ENCODE results near the gene SAT2. TPM values are rescaled to one million over a fixed set of nuclear protein-coding genes. Genes with fewer than 3 reads are reported as not detected.
A peak's percentile ranks its signal among the peaks of the same experiment; 100 is the strongest.
"Not testable (repeated sequence)": the region's sequence is repeated elsewhere in the genome, so short reads cannot be mapped to it uniquely, and the experiment has no call there.

Gene SAT2
- polyA plus RNA-seq, 1 donor (not counting 4 experiments of a cell fraction or from before 2014, with no cell fraction given) = 23.5 TPM

DNA sequence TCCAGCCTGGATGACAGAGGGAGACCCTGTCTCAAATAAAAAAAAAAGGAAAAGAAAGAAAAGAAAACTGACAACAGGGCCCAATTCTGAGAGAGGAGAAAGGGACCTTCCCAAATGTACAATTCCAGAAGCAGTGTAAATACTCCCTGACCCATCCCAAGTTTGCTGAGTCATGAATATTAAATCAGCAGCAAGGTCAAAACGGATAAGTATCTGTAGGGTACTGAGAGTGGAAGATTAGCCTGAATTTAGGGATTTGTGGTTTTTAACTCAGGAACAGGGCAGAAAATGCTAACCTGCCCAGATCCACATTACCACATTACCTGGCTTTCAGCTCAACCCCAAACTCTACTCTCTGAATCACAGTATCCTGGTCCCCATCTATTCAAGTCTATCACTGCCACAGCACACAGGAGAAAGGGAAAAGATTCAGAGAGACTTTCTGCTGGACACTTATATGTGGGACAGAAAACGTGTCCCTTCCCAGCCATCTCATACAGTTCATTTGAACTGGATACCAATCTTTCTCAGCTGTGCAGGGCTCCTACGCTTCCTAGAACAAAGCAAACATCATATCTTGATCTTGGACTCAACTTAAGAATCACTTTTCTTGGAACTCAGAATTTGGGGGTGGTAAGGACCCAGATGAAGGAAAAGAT, 15.9 kb downstream of the SAT2 start:
- Histone ChIP-seq H3K79me2 (ENCODE audit: control insufficient read depth, insufficient read depth, low read length) (peaks cover 67% of the 10 kb centered on the region), H3K4me1 (ENCODE audit: control insufficient read depth, extremely low read depth, insufficient read depth, low read length) (peaks cover 20% of the 10 kb centered on the region), H3K4me2 (ENCODE audit: control insufficient read depth, extremely low read depth, insufficient read depth, low read depth, low read length) (peak overlapping the region; percentile 4), H3K27ac (ENCODE audit: control insufficient read depth, insufficient read depth, low read length) (no peak overlapping the region), H3K9ac (ENCODE audit: control insufficient read depth, extremely low read depth, insufficient read depth, low read length) (no peak overlapping the region), H3K4me3 (ENCODE audit: control insufficient read depth in 2 of 3, extremely low read depth in 1 of 3, insufficient read depth in 2 of 3, low read depth in 1 of 3, low read length in 3 of 3) (peak overlapping the region in 2 of 3 experiments; percentile 2), H3K9me3 (ENCODE audit: control insufficient read depth, low read depth, low read length) (no peaks in the 10 kb centered on the region), H2AFZ (ENCODE audit: control insufficient read depth, low read length) (no peak overlapping the region), H3K27me3 (ENCODE audit: control insufficient read depth, extremely low read depth, insufficient read depth, low read length) (no peaks in the 10 kb centered on the region), H3K36me3 (ENCODE audit: control insufficient read depth in 2 of 2, extremely low read depth in 1 of 2, insufficient read depth in 2 of 2, low read length in 2 of 2) (peaks cover 0 to 9% of the 10 kb centered on the region in 2 experiments), H3K9me1 (ENCODE audit: control insufficient read depth, extremely low read depth, insufficient read depth, low read length) (no peaks in the 10 kb centered on the region), H4K20me1 (ENCODE audit: control insufficient read depth, extremely low read depth, insufficient read depth, low read length) (peaks cover 3% of the 10 kb centered on the region)
- no peak for DNase-seq (ENCODE audit: low read depth, low spot score)
- TF ChIP-seq EZH2 (IDR thresholded peaks at IDR 0.05; ENCODE audit: low read length) = no peak
- FAIRE-seq = no peak
- dilution Hi-C loops (cut with MboI; ENCODE audit: extremely low pct_ligation_motif_present, low sequenced_read_pairs) = no loop called here

DNA sequence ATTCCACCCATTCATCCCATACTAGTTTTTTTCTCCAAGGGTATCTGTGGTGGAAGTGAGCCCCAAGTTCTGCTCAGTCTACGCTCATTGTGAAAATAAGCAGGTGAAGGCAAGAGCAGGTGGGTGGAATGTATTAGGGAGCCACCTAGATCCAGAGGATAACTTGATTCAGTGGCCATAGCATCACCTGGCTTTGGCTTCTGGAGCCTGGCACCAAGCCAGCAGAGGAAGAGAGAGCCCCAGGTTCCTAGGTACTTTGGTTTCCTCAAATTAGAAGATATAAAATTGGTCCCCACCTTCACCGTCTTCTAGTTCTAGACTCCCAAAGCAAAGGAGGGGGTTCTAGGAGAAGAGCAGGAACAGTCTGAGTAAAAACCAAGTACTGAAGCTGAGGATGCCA, 17.0 kb downstream of the SAT2 start:
- H4K20me1 ChIP-seq (ENCODE audit: control insufficient read depth, extremely low read depth, insufficient read depth, low read length) = peaks cover 3% of the 10 kb centered on the region
- no peaks in the 10 kb centered on the region for H3K27me3 ChIP-seq (ENCODE audit: control insufficient read depth, extremely low read depth, insufficient read depth, low read length)
- no peaks in the 10 kb centered on the region for H3K9me3 ChIP-seq (ENCODE audit: control insufficient read depth, low read depth, low read length)
- dilution Hi-C loops (cut with MboI; ENCODE audit: extremely low pct_ligation_motif_present, low sequenced_read_pairs) = no loop called here
- H3K9ac ChIP-seq (ENCODE audit: control insufficient read depth, extremely low read depth, insufficient read depth, low read length) = no peak overlapping the region
- H3K4me2 ChIP-seq (ENCODE audit: control insufficient read depth, extremely low read depth, insufficient read depth, low read depth, low read length) = no peak overlapping the region
- FAIRE-seq (no peak), DNase-seq (ENCODE audit: low read depth, low spot score) (no peak)
- H3K9me1 ChIP-seq (ENCODE audit: control insufficient read depth, extremely low read depth, insufficient read depth, low read length) = no peaks in the 10 kb centered on the region
- H2AFZ ChIP-seq (ENCODE audit: control insufficient read depth, low read length) = no peak overlapping the region
- H3K4me1 ChIP-seq (ENCODE audit: control insufficient read depth, extremely low read depth, insufficient read depth, low read length) = peaks cover 20% of the 10 kb centered on the region
- H3K79me2 ChIP-seq (ENCODE audit: control insufficient read depth, insufficient read depth, low read length) = peaks cover 71% of the 10 kb centered on the region
- TF ChIP-seq, protein P1, sequence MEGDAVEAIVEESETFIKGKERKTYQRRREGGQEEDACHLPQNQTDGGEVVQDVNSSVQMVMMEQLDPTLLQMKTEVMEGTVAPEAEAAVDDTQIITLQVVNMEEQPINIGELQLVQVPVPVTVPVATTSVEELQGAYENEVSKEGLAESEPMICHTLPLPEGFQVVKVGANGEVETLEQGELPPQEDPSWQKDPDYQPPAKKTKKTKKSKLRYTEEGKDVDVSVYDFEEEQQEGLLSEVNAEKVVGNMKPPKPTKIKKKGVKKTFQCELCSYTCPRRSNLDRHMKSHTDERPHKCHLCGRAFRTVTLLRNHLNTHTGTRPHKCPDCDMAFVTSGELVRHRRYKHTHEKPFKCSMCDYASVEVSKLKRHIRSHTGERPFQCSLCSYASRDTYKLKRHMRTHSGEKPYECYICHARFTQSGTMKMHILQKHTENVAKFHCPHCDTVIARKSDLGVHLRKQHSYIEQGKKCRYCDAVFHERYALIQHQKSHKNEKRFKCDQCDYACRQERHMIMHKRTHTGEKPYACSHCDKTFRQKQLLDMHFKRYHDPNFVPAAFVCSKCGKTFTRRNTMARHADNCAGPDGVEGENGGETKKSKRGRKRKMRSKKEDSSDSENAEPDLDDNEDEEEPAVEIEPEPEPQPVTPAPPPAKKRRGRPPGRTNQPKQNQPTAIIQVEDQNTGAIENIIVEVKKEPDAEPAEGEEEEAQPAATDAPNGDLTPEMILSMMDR (optimal IDR thresholded peaks at IDR 0.05 in 1 of 3, IDR thresholded peaks at IDR 0.05 in 1 of 3, conservative IDR thresholded peaks at IDR 0.05 in 1 of 3; ENCODE audit: extremely low read depth in 1 of 3, insufficient read depth in 2 of 3, low read length in 3 of 3) = no peak
- no peak for TF ChIP-seq EZH2 (IDR thresholded peaks at IDR 0.05; ENCODE audit: low read length)
- H3K27ac ChIP-seq (ENCODE audit: control insufficient read depth, insufficient read depth, low read length) = no peak overlapping the region
- no peak overlapping the region for H3K4me3 ChIP-seq (ENCODE audit: control insufficient read depth in 2 of 3, extremely low read depth in 1 of 3, insufficient read depth in 2 of 3, low read depth in 1 of 3, low read length in 3 of 3)
- H3K36me3 ChIP-seq (ENCODE audit: control insufficient read depth in 2 of 2, extremely low read depth in 1 of 2, insufficient read depth in 2 of 2, low read length in 2 of 2) = peaks cover 0 to 11% of the 10 kb centered on the region in 2 experiments

DNA sequence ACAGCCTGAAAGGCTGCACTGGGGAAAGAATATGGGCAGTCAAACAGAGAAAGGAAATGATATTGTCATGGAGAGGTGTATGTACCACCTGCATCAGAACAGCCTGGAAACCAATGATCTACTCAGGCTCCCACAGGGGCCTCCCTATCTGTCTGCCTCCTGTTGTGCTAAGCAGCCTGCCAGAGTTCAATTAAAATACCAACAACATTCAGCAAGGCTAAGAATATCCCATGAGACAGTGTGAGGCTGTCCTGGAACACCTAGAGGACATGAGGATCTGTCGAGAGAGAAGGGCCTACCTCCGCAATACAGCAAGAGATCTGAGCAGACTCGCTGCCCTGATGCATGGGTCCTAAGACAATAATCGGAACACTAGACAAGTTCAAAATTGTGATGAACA, 21.3 kb downstream of the SAT2 start:
- H3K27ac ChIP-seq (ENCODE audit: control insufficient read depth, insufficient read depth, low read length) = no peak overlapping the region
- no peaks in the 10 kb centered on the region for H3K4me1 ChIP-seq (ENCODE audit: control insufficient read depth, extremely low read depth, insufficient read depth, low read length)
- peaks cover 43% of the 10 kb centered on the region for H3K79me2 ChIP-seq (ENCODE audit: control insufficient read depth, insufficient read depth, low read length)
- FAIRE-seq (no peak), DNase-seq (ENCODE audit: low read depth, low spot score) (no peak)
- no peaks in the 10 kb centered on the region for H3K27me3 ChIP-seq (ENCODE audit: control insufficient read depth, extremely low read depth, insufficient read depth, low read length)
- TF ChIP-seq, protein P1 (optimal IDR thresholded peaks at IDR 0.05 in 1 of 3, IDR thresholded peaks at IDR 0.05 in 1 of 3, conservative IDR thresholded peaks at IDR 0.05 in 1 of 3; ENCODE audit: extremely low read depth in 1 of 3, insufficient read depth in 2 of 3, low read length in 3 of 3) = no peak
- no peak for TF ChIP-seq EZH2 (IDR thresholded peaks at IDR 0.05; ENCODE audit: low read length)
- H3K4me3 ChIP-seq (ENCODE audit: control insufficient read depth in 2 of 3, extremely low read depth in 1 of 3, insufficient read depth in 2 of 3, low read depth in 1 of 3, low read length in 3 of 3) = no peak overlapping the region
- no peak overlapping the region for H3K9ac ChIP-seq (ENCODE audit: control insufficient read depth, extremely low read depth, insufficient read depth, low read length)
- H3K9me3 ChIP-seq (ENCODE audit: control insufficient read depth, low read depth, low read length) = no peaks in the 10 kb centered on the region
- H3K36me3 ChIP-seq (ENCODE audit: control insufficient read depth in 2 of 2, extremely low read depth in 1 of 2, insufficient read depth in 2 of 2, low read length in 2 of 2) = peaks cover 14 to 31% of the 10 kb centered on the region in 2 experiments
- dilution Hi-C loops (cut with MboI; ENCODE audit: extremely low pct_ligation_motif_present, low sequenced_read_pairs) = no loop called here
- H2AFZ ChIP-seq (ENCODE audit: control insufficient read depth, low read length) = no peak overlapping the region
- no peak overlapping the region for H3K4me2 ChIP-seq (ENCODE audit: control insufficient read depth, extremely low read depth, insufficient read depth, low read depth, low read length)
- no peaks in the 10 kb centered on the region for H3K9me1 ChIP-seq (ENCODE audit: control insufficient read depth, extremely low read depth, insufficient read depth, low read length)
- H4K20me1 ChIP-seq (ENCODE audit: control insufficient read depth, extremely low read depth, insufficient read depth, low read length) = peaks cover 3% of the 10 kb centered on the region

DNA sequence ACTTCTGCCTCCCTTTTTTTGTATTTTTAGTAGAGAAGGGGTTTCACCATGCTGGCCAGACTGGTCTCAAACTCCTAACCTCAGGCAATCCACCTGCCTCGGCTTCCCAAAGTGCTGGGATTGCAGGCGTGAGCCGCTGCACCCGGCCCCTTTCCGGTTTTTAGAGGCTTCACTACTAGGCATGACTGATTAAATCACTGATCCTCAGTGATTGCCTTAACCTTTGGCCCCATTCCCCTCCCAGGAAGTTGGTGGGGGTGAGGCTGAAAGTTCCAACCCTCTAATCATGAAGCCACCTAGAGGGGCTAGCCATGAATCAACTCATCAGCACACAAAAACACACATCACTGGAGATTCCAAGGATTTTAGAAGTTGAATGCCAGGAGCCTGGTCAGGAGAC, 30.1 kb downstream of the SAT2 start:
- peaks cover 38 to 44% of the 10 kb centered on the region in 2 experiments for H3K36me3 ChIP-seq (ENCODE audit: control insufficient read depth in 2 of 2, extremely low read depth in 1 of 2, insufficient read depth in 2 of 2, low read length in 2 of 2)
- DNase-seq (ENCODE audit: low read depth, low spot score); H3K9me3 ChIP-seq (ENCODE audit: control insufficient read depth, low read depth, low read length); dilution Hi-C loops (cut with MboI; ENCODE audit: extremely low pct_ligation_motif_present, low sequenced_read_pairs); H3K79me2 ChIP-seq (ENCODE audit: control insufficient read depth, insufficient read depth, low read length); H3K9ac ChIP-seq (ENCODE audit: control insufficient read depth, extremely low read depth, insufficient read depth, low read length); H3K27me3 ChIP-seq (ENCODE audit: control insufficient read depth, extremely low read depth, insufficient read depth, low read length); H3K9me1 ChIP-seq (ENCODE audit: control insufficient read depth, extremely low read depth, insufficient read depth, low read length); H4K20me1 ChIP-seq (ENCODE audit: control insufficient read depth, extremely low read depth, insufficient read depth, low read length); H3K4me1 ChIP-seq (ENCODE audit: control insufficient read depth, extremely low read depth, insufficient read depth, low read length); H3K27ac ChIP-seq (ENCODE audit: control insufficient read depth, insufficient read depth, low read length); H3K4me3 ChIP-seq (ENCODE audit: control insufficient read depth in 2 of 3, extremely low read depth in 1 of 3, insufficient read depth in 2 of 3, low read depth in 1 of 3, low read length in 3 of 3); H3K4me2 ChIP-seq (ENCODE audit: control insufficient read depth, extremely low read depth, insufficient read depth, low read depth, low read length); H2AFZ ChIP-seq (ENCODE audit: control insufficient read depth, low read length): not testable (repeated sequence)
- FAIRE-seq = peak; percentile 57

Measured in keratinocyte (primary cell).